OCI-LY7 (cell line): ENCODE data around the gene CAPN9. TPM values are rescaled to one million over a fixed set of nuclear protein-coding genes. Genes with fewer than 3 reads are reported as not detected.

ENCODE experiments used
- BruUV-seq: library from RNA; stranded (reverse); fragments of 400-500 nt; replicated peaks from 2 replicates; lab custom pipeline; 2021; lab: Mats Ljungman, UMichigan
- CTCF ChIA-PET: fragments of 300-600 bp; sonication (Branson Sonifier 250); formaldehyde crosslinking; loops from one replicate; lab custom pipeline; 2022; ENCODE audit warnings: antibody characterized with exemption; ENCODE audit not compliant: unreplicated experiment; lab: Charles Lee
- POLR2A ChIA-PET: fragments of 300-600 bp; sonication (Branson Sonifier 250); formaldehyde crosslinking; loops from one replicate; lab custom pipeline; 2022; ENCODE audit warnings: antibody characterized with exemption; lab: Charles Lee
- DNase-seq: peaks from one replicate; pipeline ENCODE4 v3.0.0-alpha.2; 2015; ENCODE audit warnings: low spot score
- H2AFZ ChIP-seq: fragments of 200-600 bp; sonication (generic), shearing (Covaris generic); 2 replicates; pipeline ENCODE4 v1.6.1; 2014; ENCODE audit warnings: mild to moderate bottlenecking, antibody characterized with exemption, low read length, moderate library complexity
- H3K27ac ChIP-seq: fragments of 200-600 bp; sonication (generic); 2 replicates; pipeline ENCODE4 v1.5.1; 2014; ENCODE audit warnings: mixed run types, low read depth, mild to moderate bottlenecking, moderate library complexity, low read length, inconsistent platforms; ENCODE audit not compliant: poor library complexity, severe bottlenecking
- H3K36me3 ChIP-seq: fragments of 200-600 bp; sonication (generic); 2 replicates; pipeline ENCODE4 v1.6.1; 2014; ENCODE audit warnings: mild to moderate bottlenecking, antibody characterized with exemption, low read length, moderate library complexity, mixed read lengths; ENCODE audit not compliant: insufficient read depth
- H3K4me1 ChIP-seq: fragments of 200-600 bp; sonication (generic); 2 replicates; pipeline ENCODE4 v1.5.1; 2014; ENCODE audit warnings: mild to moderate bottlenecking, low read length; ENCODE audit not compliant: insufficient read depth, poor library complexity, severe bottlenecking
- H3K4me2 ChIP-seq: fragments of 200-600 bp; sonication (generic); 2 replicates; pipeline ENCODE4 v1.6.1; 2014; ENCODE audit warnings: mild to moderate bottlenecking, low read length
- H3K4me3 ChIP-seq: fragments of 200-600 bp; sonication (generic); 2 replicates; pipeline ENCODE4 v1.5.1; 2014; ENCODE audit warnings: mild to moderate bottlenecking, low read depth, low read length; ENCODE audit not compliant: poor library complexity, severe bottlenecking
- H3K79me2 ChIP-seq: fragments of 200-600 bp; sonication (generic); 2 replicates; pipeline ENCODE4 v1.6.1; 2016; ENCODE audit warnings: low read depth, mild to moderate bottlenecking, low read length, moderate library complexity, mixed read lengths; ENCODE audit not compliant: insufficient read depth
- H3K9me2 ChIP-seq: fragments of 200-600 bp; sonication (generic); 2 replicates; pipeline ENCODE4 v1.6.1; 2016; ENCODE audit warnings: mild to moderate bottlenecking, low read length, mixed read lengths; ENCODE audit not compliant: insufficient read depth
- H3K9me3 ChIP-seq: fragments of 200-600 bp; sonication (generic); 2 replicates; pipeline ENCODE4 v1.6.1; 2014; ENCODE audit warnings: mild to moderate bottlenecking, mixed run types, low read length, mixed read lengths
- H4K20me1 ChIP-seq: fragments of 200-600 bp; sonication (generic); 2 replicates; pipeline ENCODE4 v1.6.1; 2014; ENCODE audit warnings: mild to moderate bottlenecking, antibody characterized with exemption, low read length, moderate library complexity, mixed read lengths; ENCODE audit not compliant: insufficient read depth
- CTCF ChIP-seq: fragments of 200-600 bp; sonication (generic); conservative IDR thresholded peaks from 2 replicates; pipeline ENCODE4 v1.5.1; 2014; ENCODE audit warnings: mild to moderate bottlenecking, antibody characterized with exemption, low read length, moderate library complexity, mixed read lengths
- EZH2phosphoT487 ChIP-seq: fragments of 200-600 bp; sonication (generic); IDR thresholded peaks from 2 replicates; pipeline ENCODE4 v1.6.1; 2018; ENCODE audit warnings: low read depth, borderline replicate concordance, mild to moderate bottlenecking, mixed run types, antibody characterized with exemption, low read length, moderate library complexity, mixed read lengths
- intact Hi-C: fragments of 100-400 bp; cut with micrococcal nuclease; formaldehyde crosslinking; loops from one replicate; pipeline ENCODE4 v1.10.0; 2022; ENCODE audit not compliant: unreplicated experiment
- total RNA-seq, 2 experiments: library from RNA; depleted of rRNA in 1 of 2; stranded (reverse); fragments of >200 nt in 1 of 2; shearing (Covaris generic) in 1 of 2; gene quantifications; 2 replicates each; pipeline ENCODE4 v1.2.3, GENCODE V29; 2014 to 2022

Gene CAPN9
- total RNA-seq, 2 experiments from 2014 or later, result not detected

GRCh38 chr1:230800891-230801840, 54.0 kb downstream of the CAPN9 start:
- H3K36me3 ChIP-seq, result no peaks in the 10 kb centered on the region
- H3K9me3 ChIP-seq, result no peaks in the 10 kb centered on the region
- no peak overlapping the region for H3K27ac ChIP-seq
- no peak overlapping the region for H2AFZ ChIP-seq
- H4K20me1 ChIP-seq, result no peaks in the 10 kb centered on the region
- CTCF ChIA-PET, result no interaction called here
- no peaks in the 10 kb centered on the region for H3K79me2 ChIP-seq
- no peaks in the 10 kb centered on the region for H3K9me2 ChIP-seq
- no peak overlapping the region for H3K4me2 ChIP-seq
- POLR2A ChIA-PET, result interaction anchor here (0.6 kb wide), 1 partner anchor 29 kb away, joined by 4 read pairs; no protein-coding TSS in a partner anchor
- intact Hi-C loops, result no loop called here
- no peak for DNase-seq
- no peaks in the 10 kb centered on the region for H3K4me1 ChIP-seq
- no peak overlapping the region for H3K4me3 ChIP-seq
- no peak for TF ChIP-seq CTCF
- TF ChIP-seq EZH2phosphoT487, result no peak
- BruUV-seq, result no TSS peak

GRCh38 chr1:230804396-230804795, 57.2 kb downstream of the CAPN9 start:
- no peaks in the 10 kb centered on the region for H3K9me3 ChIP-seq
- ChIA-PET CTCF (no interaction called here), POLR2A (interaction anchor here (0.8 kb wide), 1 partner anchor 350 kb away, joined by 3 read pairs; no protein-coding TSS in a partner anchor)
- no peak overlapping the region for H2AFZ ChIP-seq
- H3K4me2 ChIP-seq, result no peak overlapping the region
- no peaks in the 10 kb centered on the region for H3K9me2 ChIP-seq
- DNase-seq, result no peak
- no TSS peak for BruUV-seq
- no peaks in the 10 kb centered on the region for H4K20me1 ChIP-seq
- H3K4me1 ChIP-seq, result no peaks in the 10 kb centered on the region
- TF ChIP-seq EZH2phosphoT487, result no peak
- TF ChIP-seq CTCF, result no peak
- no peak overlapping the region for H3K4me3 ChIP-seq
- no peaks in the 10 kb centered on the region for H3K36me3 ChIP-seq
- H3K79me2 ChIP-seq, result no peaks in the 10 kb centered on the region
- no peak overlapping the region for H3K27ac ChIP-seq
- intact Hi-C loops, result no loop called here

- CTCF ChIA-PET, result no interaction called here
- BruUV-seq, result no TSS peak
- H3K4me2 ChIP-seq, result no peak overlapping the region
- intact Hi-C loops, result no loop called here
- H4K20me1 ChIP-seq, result no peaks in the 10 kb centered on the region
- H3K79me2 ChIP-seq, result no peaks in the 10 kb centered on the region
- POLR2A ChIA-PET, result interaction anchor here (0.6 to 1.0 kb wide), 2 partner anchors 23 to 452 kb away, joined by 3 to 5 read pairs; no protein-coding TSS in a partner anchor
- no peaks in the 10 kb centered on the region for H3K4me1 ChIP-seq
- no peaks in the 10 kb centered on the region for H3K36me3 ChIP-seq
- H2AFZ ChIP-seq, result no peak overlapping the region
- H3K27ac ChIP-seq, result no peak overlapping the region
- TF ChIP-seq EZH2phosphoT487, result no peak
- no peak for TF ChIP-seq CTCF
- no peaks in the 10 kb centered on the region for H3K9me3 ChIP-seq
- no peaks in the 10 kb centered on the region for H3K9me2 ChIP-seq
- DNase-seq, result no peak
- H3K4me3 ChIP-seq, result no peak overlapping the region
These were observed 59.4 kb downstream of the CAPN9 start for GRCh38 chr1:230806552-230806951.
